ENCODE measurements around the gene ZNF385B. TPM values are rescaled to one million over a fixed set of nuclear protein-coding genes. Genes with fewer than 3 reads are reported as not detected.
"Not testable (repeated sequence)": the region's sequence is repeated elsewhere in the genome, so short reads cannot be mapped to it uniquely, and the experiment has no call there.

ZNF385B gene
- total RNA-seq, 1 donor = 1.1 TPM

DNA sequence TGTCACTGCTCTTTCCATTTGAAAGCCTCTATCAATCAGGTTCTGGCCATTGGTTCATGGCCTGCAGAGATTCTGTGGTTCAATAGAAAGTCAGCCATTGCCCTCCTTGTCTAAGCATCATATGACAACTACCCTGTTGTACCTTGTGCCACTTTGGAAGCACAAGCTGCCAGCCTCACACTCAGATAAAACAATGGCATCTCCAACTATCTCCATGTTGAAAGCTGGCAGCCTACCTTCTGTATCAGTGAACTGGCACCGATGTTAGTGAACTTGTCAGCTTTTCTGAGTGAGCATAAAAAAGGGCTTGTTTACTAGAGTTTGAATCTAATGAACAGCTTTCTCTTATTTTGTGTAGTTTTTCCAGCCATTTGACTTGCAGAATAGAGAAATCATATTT, 393.5 kb downstream of the ZNF385B start:
- no peak for TF ChIP-seq CTCF (IDR thresholded peaks at IDR 0.05; ENCODE audit: extremely low read depth, low read depth, low read length)
- no peaks in the 10 kb centered on the region for H3K9me3 ChIP-seq (ENCODE audit: low read depth, low read length)
- peaks cover 10% of the 10 kb centered on the region for H3K4me1 ChIP-seq (ENCODE audit: insufficient read depth, low read length)
- no peak for DNase-seq (ENCODE audit: insufficient read length, low spot score, missing footprints)
- H2AFZ ChIP-seq (ENCODE audit: low read length) = peak overlapping the region; percentile 60
- H3K36me3 ChIP-seq (ENCODE audit: insufficient read depth, low read length) = no peaks in the 10 kb centered on the region
- no peak overlapping the region for H3K4me2 ChIP-seq (ENCODE audit: insufficient read depth, low read length)
- H3K27ac ChIP-seq (ENCODE audit: low read depth, low read length) = no peak overlapping the region
- no peaks in the 10 kb centered on the region for H4K20me1 ChIP-seq (ENCODE audit: insufficient read depth, low read length)
- H3K27me3 ChIP-seq (ENCODE audit: insufficient read depth, low read length) = no peaks in the 10 kb centered on the region
- no peaks in the 10 kb centered on the region for H3K79me2 ChIP-seq (ENCODE audit: insufficient read depth, low read length)
- H3K4me3 ChIP-seq (ENCODE audit: insufficient read depth, low read length) = no peak overlapping the region

DNA sequence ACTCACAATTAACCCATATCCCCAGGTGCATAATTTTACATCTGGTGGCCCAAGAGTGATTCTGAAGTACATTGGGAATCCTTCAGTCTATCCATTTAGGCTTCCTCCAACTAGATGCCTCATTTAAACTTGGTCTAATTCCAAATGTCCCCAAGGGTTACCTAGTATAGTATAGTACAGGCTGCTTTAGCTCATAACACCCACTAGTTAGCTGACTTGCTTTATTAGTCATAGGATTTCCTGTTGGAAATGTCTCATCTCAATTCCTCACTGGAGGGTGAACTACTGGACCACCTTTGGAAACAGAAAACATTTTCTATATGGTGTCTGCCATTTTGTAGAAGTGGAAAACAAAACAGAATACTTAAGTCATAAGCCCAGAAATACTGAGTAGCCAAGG, 394.3 kb downstream of the ZNF385B start:
- no peak for DNase-seq (ENCODE audit: insufficient read length, low spot score, missing footprints)
- no peaks in the 10 kb centered on the region for H4K20me1 ChIP-seq (ENCODE audit: insufficient read depth, low read length)

GRCh38 chr2:179461420-179461819, 400.0 kb downstream of the ZNF385B start:
- no peak for DNase-seq (ENCODE audit: insufficient read length, low spot score, missing footprints)
- Histone ChIP-seq H3K27ac (ENCODE audit: low read depth, low read length) (peak overlapping the region; percentile 93), H3K4me3 (ENCODE audit: insufficient read depth, low read length) (no peak overlapping the region), H3K4me2 (ENCODE audit: insufficient read depth, low read length) (no peak overlapping the region), H3K36me3 (ENCODE audit: insufficient read depth, low read length) (no peaks in the 10 kb centered on the region), H2AFZ (ENCODE audit: low read length) (no peak overlapping the region), H4K20me1 (ENCODE audit: insufficient read depth, low read length) (no peaks in the 10 kb centered on the region), H3K27me3 (ENCODE audit: insufficient read depth, low read length) (no peaks in the 10 kb centered on the region), H3K79me2 (ENCODE audit: insufficient read depth, low read length) (no peaks in the 10 kb centered on the region), H3K9me3 (ENCODE audit: low read depth, low read length) (peaks cover 7% of the 10 kb centered on the region), H3K4me1 (ENCODE audit: insufficient read depth, low read length) (peaks cover 10% of the 10 kb centered on the region)
- TF ChIP-seq CTCF (IDR thresholded peaks at IDR 0.05; ENCODE audit: extremely low read depth, low read depth, low read length) = no peak

More for the DNA sequence above, 394.3 kb downstream of the ZNF385B start:
- H3K9me3 ChIP-seq (ENCODE audit: low read depth, low read length) = no peaks in the 10 kb centered on the region
- no peak for TF ChIP-seq CTCF (IDR thresholded peaks at IDR 0.05; ENCODE audit: extremely low read depth, low read depth, low read length)
- no peaks in the 10 kb centered on the region for H3K36me3 ChIP-seq (ENCODE audit: insufficient read depth, low read length)
- H2AFZ ChIP-seq (ENCODE audit: low read length) = no peak overlapping the region
- H3K27me3 ChIP-seq (ENCODE audit: insufficient read depth, low read length) = no peaks in the 10 kb centered on the region
- no peak overlapping the region for H3K4me2 ChIP-seq (ENCODE audit: insufficient read depth, low read length)
- peaks cover 10% of the 10 kb centered on the region for H3K4me1 ChIP-seq (ENCODE audit: insufficient read depth, low read length)
- no peak overlapping the region for H3K27ac ChIP-seq (ENCODE audit: low read depth, low read length)
- H3K79me2 ChIP-seq (ENCODE audit: insufficient read depth, low read length) = no peaks in the 10 kb centered on the region
- no peak overlapping the region for H3K4me3 ChIP-seq (ENCODE audit: insufficient read depth, low read length)

DNA sequence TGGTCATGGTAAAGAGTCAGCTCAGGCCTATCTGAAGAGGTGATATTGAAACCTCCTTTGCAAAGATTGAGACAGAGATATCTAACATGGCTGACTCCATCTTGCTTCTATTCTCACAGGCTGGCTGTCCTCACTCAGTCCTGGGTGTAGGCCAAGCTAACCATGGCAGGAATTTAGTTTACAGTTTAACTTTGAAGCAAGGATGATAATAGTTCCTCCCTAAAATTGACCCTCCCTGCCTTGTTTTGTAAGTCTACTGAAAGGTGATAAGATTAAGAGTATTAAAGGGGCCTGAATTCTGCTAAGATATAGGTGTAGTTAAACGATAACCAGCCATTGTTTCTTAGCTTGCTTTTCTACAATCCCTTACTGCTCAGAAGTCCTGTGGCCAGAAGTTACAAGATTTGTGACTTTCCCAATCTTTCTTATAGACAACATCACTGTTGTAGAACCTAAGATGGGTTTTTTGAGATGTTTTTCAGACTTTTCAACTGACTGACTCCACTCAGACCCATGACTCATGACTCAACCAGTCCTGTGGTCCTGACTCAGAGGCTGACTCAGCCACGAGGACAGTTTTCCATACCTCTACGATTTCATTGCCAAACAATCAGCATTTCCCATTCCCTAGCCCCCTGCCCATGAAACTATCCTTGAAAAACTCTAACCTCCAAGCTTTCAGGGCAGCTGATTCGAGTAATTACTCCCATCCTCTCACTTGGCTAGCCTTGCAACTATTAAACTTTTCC, 401.1 kb downstream of the ZNF385B start:
- Histone ChIP-seq H3K27me3 (ENCODE audit: insufficient read depth, low read length) (no peaks in the 10 kb centered on the region), H3K4me2 (ENCODE audit: insufficient read depth, low read length) (peak overlapping the region; percentile 51), H3K4me1 (ENCODE audit: insufficient read depth, low read length) (peaks cover 16% of the 10 kb centered on the region), H2AFZ (ENCODE audit: low read length) (peak overlapping the region; percentile 85), H3K36me3 (ENCODE audit: insufficient read depth, low read length) (no peaks in the 10 kb centered on the region), H3K27ac (ENCODE audit: low read depth, low read length) (peak overlapping the region; percentile 93), H3K4me3 (ENCODE audit: insufficient read depth, low read length) (peak overlapping the region; percentile 4), H3K9me3 (ENCODE audit: low read depth, low read length) (peaks cover 7% of the 10 kb centered on the region), H4K20me1 (ENCODE audit: insufficient read depth, low read length) (no peaks in the 10 kb centered on the region), H3K79me2 (ENCODE audit: insufficient read depth, low read length) (no peaks in the 10 kb centered on the region)
- DNase-seq (ENCODE audit: insufficient read length, low spot score, missing footprints) = peak; percentile 32
- TF ChIP-seq CTCF (IDR thresholded peaks at IDR 0.05; ENCODE audit: extremely low read depth, low read depth, low read length) = no peak

DNA sequence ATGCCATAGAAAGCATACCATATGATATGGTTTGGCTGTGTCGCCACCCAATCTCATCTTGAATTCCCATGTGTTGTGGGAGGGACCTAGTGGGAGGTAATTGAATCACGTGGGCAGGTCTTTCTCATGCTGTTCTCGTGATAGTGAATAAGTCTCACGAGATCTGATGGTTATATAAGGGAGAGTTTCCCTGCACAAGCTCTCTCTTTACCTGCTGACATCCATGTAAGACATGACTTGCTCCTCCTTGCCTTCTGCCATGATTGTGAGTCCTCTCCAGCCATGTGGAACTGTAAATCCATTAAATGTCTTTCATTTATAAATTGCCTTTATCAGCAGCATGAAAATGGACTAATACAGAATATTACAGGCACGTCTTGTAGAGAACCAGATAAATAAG, 403.3 kb downstream of the ZNF385B start:
- not testable (repeated sequence) for H3K9me3 ChIP-seq (ENCODE audit: low read depth, low read length); H3K4me2 ChIP-seq (ENCODE audit: insufficient read depth, low read length); H3K27me3 ChIP-seq (ENCODE audit: insufficient read depth, low read length); H2AFZ ChIP-seq (ENCODE audit: low read length); H3K4me3 ChIP-seq (ENCODE audit: insufficient read depth, low read length); H3K27ac ChIP-seq (ENCODE audit: low read depth, low read length); H4K20me1 ChIP-seq (ENCODE audit: insufficient read depth, low read length); H3K36me3 ChIP-seq (ENCODE audit: insufficient read depth, low read length); H3K79me2 ChIP-seq (ENCODE audit: insufficient read depth, low read length); DNase-seq (ENCODE audit: insufficient read length, low spot score, missing footprints)
- H3K4me1 ChIP-seq (ENCODE audit: insufficient read depth, low read length) = peaks cover 31% of the 10 kb centered on the region

Data from osteoblast (primary cell).